SK-N-SH treated with all-trans-retinoic acid at 6 μM for 48 hours (cell line): ENCODE measurements around the gene WDR20.

Source experiments
- CREB5 ChIP-seq: fragments of 250-450 bp; sonication (Bioruptor Pico); IDR thresholded peaks from 2 replicates; pipeline ENCODE4 v1.5.1; 2020; ENCODE audit warnings: low read depth, mild to moderate bottlenecking, moderate library complexity
- CSRNP3 ChIP-seq: fragments of 250-450 bp; sonication (Bioruptor Pico); IDR thresholded peaks from 2 replicates; pipeline ENCODE4 v1.5.1; 2021; ENCODE audit warnings: mild to moderate bottlenecking, moderate library complexity
- ESRRG ChIP-seq: fragments of 250-450 bp; sonication (Bioruptor Pico); IDR thresholded peaks from 2 replicates; pipeline ENCODE4 v1.6.1; 2021; ENCODE audit warnings: mild to moderate bottlenecking
- POU6F1 ChIP-seq: fragments of 250-450 bp; sonication (Bioruptor Pico); IDR thresholded peaks from 2 replicates; pipeline ENCODE4 v1.8.0; 2021; ENCODE audit warnings: low read depth, mild to moderate bottlenecking, moderate library complexity, borderline replicate concordance
- PPARA ChIP-seq: fragments of 250-450 bp; sonication (Bioruptor Pico); IDR thresholded peaks from 2 replicates; pipeline ENCODE4 v1.5.0; 2020; ENCODE audit warnings: mild to moderate bottlenecking, borderline replicate concordance
- SNAI2 ChIP-seq: fragments of 250-450 bp; sonication (Bioruptor Pico); IDR thresholded peaks from 2 replicates; pipeline ENCODE4 v1.5.0; 2020; ENCODE audit warnings: mild to moderate bottlenecking, moderate library complexity
- ZC3H10 ChIP-seq: fragments of 250-450 bp; sonication (Bioruptor Pico); IDR thresholded peaks from 2 replicates; pipeline ENCODE4 v1.5.1; 2021; ENCODE audit warnings: mild to moderate bottlenecking, moderate library complexity
- ZFP3 ChIP-seq: fragments of 250-450 bp; sonication (Bioruptor Pico); IDR thresholded peaks from 2 replicates; pipeline ENCODE4 v1.5.0; 2020; ENCODE audit warnings: mild to moderate bottlenecking, moderate library complexity
- ZNF8 ChIP-seq: fragments of 450-650 bp; formaldehyde crosslinking; IDR thresholded peaks from 2 replicates; pipeline ENCODE4 v1.5.0; 2020; ENCODE audit warnings: mild to moderate bottlenecking, moderate library complexity

GRCh38 chr14:102226356-102227125, 86.8 kb downstream of the WDR20 start:
- TF ChIP-seq ZNF8 (CRISPR knock-in tag) (no peak), ZC3H10 (no peak), POU6F1 (CRISPR knock-in tag) (no peak), PPARA (no peak), ESRRG (CRISPR knock-in tag) (no peak), CSRNP3 (CRISPR knock-in tag) (no peak), ZFP3 (CRISPR knock-in tag) (no peak), CREB5 (no peak), SNAI2 (no peak)
